Measurements from ENCODE around the gene MTPN. TPM values are rescaled to one million over a fixed set of nuclear protein-coding genes. Genes with fewer than 3 reads are reported as not detected.

Gene MTPN
- total RNA-seq, 2 experiments from 2014 or later: 108 to 115 TPM

- Mint-ChIP-seq H3K9me3 (peaks cover 2% of the 10 kb centered on the region), H3K27me3 (peaks cover 5% of the 10 kb centered on the region), H3K4me1 (ENCODE audit: low read depth) (peaks cover 5% of the 10 kb centered on the region), H3K27ac (no peak overlapping the region), H3K4me3 (no peak overlapping the region), H3K36me3 (ENCODE audit: low read depth) (no peaks in the 10 kb centered on the region)
- peak; percentile 91 for TF ChIP-seq CTCF (IDR thresholded peaks at IDR 0.05)
- ChIA-PET CTCF (interaction anchor here (0.7 to 4.7 kb wide), 13 partner anchors 9 to 339 kb away, joined by 3 to 44 read pairs (median 6); no protein-coding TSS in a partner anchor), POLR2A (no interaction called here)
- DNase-seq (no peak), ATAC-seq (no peak)
- intact Hi-C loops (cut with micrococcal nuclease): loop anchor here (1.0 kb wide), 1 partner anchor 208 kb away; no protein-coding TSS in a partner anchor
Measured at GRCh38 chr7:136009488-136010079, 32.4 kb upstream of the MTPN start.

- TF ChIP-seq CTCF (IDR thresholded peaks at IDR 0.05): no peak
- Mint-ChIP-seq H3K9me3 (peaks cover 2% of the 10 kb centered on the region), H3K4me1 (ENCODE audit: low read depth) (peaks cover 3% of the 10 kb centered on the region), H3K36me3 (ENCODE audit: low read depth) (no peaks in the 10 kb centered on the region), H3K4me3 (no peak overlapping the region), H3K27me3 (no peaks in the 10 kb centered on the region), H3K27ac (no peak overlapping the region)
- intact Hi-C loops (cut with micrococcal nuclease): no loop called here
- no peak for ATAC-seq
- POLR2A ChIA-PET: interaction anchor here (0.6 kb wide), 1 partner anchor 243 kb away, joined by 3 read pairs; no protein-coding TSS in a partner anchor
- CTCF ChIA-PET: no interaction called here
- no peak for DNase-seq
Measured at GRCh38 chr7:136006208-136006607, 29.0 kb upstream of the MTPN start.

GRCh38 chr7:136004083-136004482 lies 26.9 kb upstream of the MTPN start:
- H3K4me1 Mint-ChIP-seq (ENCODE audit: low read depth): no peaks in the 10 kb centered on the region
- DNase-seq (no peak), ATAC-seq (no peak)
- CTCF ChIA-PET: no interaction called here
- H3K36me3 Mint-ChIP-seq (ENCODE audit: low read depth): no peaks in the 10 kb centered on the region
- H3K9me3 Mint-ChIP-seq: peaks cover 7% of the 10 kb centered on the region
- H3K27ac Mint-ChIP-seq: no peak overlapping the region
- no peak overlapping the region for H3K4me3 Mint-ChIP-seq
- H3K27me3 Mint-ChIP-seq: no peaks in the 10 kb centered on the region
- intact Hi-C loops (cut with micrococcal nuclease): no loop called here
- no peak for TF ChIP-seq CTCF (IDR thresholded peaks at IDR 0.05)
- POLR2A ChIA-PET: no interaction called here

GRCh38 chr7:136002802-136003201 lies 25.6 kb upstream of the MTPN start:
- Mint-ChIP-seq H3K36me3 (ENCODE audit: low read depth) (no peaks in the 10 kb centered on the region), H3K27ac (no peak overlapping the region), H3K27me3 (no peaks in the 10 kb centered on the region), H3K4me3 (no peak overlapping the region), H3K4me1 (ENCODE audit: low read depth) (no peaks in the 10 kb centered on the region), H3K9me3 (peaks cover 7% of the 10 kb centered on the region)
- no peak for DNase-seq
- CTCF ChIA-PET: interaction anchor here (0.9 kb wide), 1 partner anchor 37 kb away, joined by 3 read pairs; no protein-coding TSS in a partner anchor
- no peak for TF ChIP-seq CTCF (IDR thresholded peaks at IDR 0.05)
- intact Hi-C loops (cut with micrococcal nuclease): no loop called here
- POLR2A ChIA-PET: no interaction called here
- ATAC-seq: no peak

GRCh38 chr7:136000288-136000913 lies 23.2 kb upstream of the MTPN start:
- Mint-ChIP-seq H3K36me3 (ENCODE audit: low read depth) (no peaks in the 10 kb centered on the region), H3K4me3 (no peak overlapping the region), H3K27me3 (no peaks in the 10 kb centered on the region), H3K27ac (no peak overlapping the region), H3K9me3 (peaks cover 4% of the 10 kb centered on the region), H3K4me1 (ENCODE audit: low read depth) (no peaks in the 10 kb centered on the region)
- TF ChIP-seq CTCF (IDR thresholded peaks at IDR 0.05): no peak
- intact Hi-C loops (cut with micrococcal nuclease): no loop called here
- ChIA-PET POLR2A (no interaction called here), CTCF (interaction anchor here (0.9 to 5.8 kb wide), 3 partner anchors 9 to 199 kb away, joined by 3 to 29 read pairs (median 13); no protein-coding TSS in a partner anchor)
- DNase-seq (no peak), ATAC-seq (no peak)

All from activated CD8-positive, alpha-beta T cell treated with anti-CD3 and anti-CD28 coated beads for 36 hours (primary cell).